K562 (cell line): ENCODE results near the gene ACADM. TPM values are rescaled to one million over a fixed set of nuclear protein-coding genes. Genes with fewer than 3 reads are reported as not detected.
A peak's percentile ranks its signal among the peaks of the same experiment; 100 is the strongest.

Experiments used
- CBX1 ChIP-seq: sonication (generic); IDR thresholded peaks from 2 replicates; pipeline ENCODE4 v1.6.1; 2016; ENCODE audit warnings: antibody characterized with exemption, low read depth, mild to moderate bottlenecking
- CBX5 ChIP-seq: IDR thresholded peaks from 2 replicates; pipeline ENCODE4 v1.6.1; 2014; ENCODE audit warnings: low read depth, borderline replicate concordance
- CHD2 ChIP-seq: IDR thresholded peaks from 2 replicates; pipeline ENCODE4 v1.6.1; 2011; ENCODE audit warnings: low read depth, low read length
- CXXC5 ChIP-seq: fragments of 250-450 bp; sonication (Bioruptor Pico); IDR thresholded peaks from 2 replicates; pipeline ENCODE4 v1.8.0; 2022; ENCODE audit warnings: inconsistent platforms, mild to moderate bottlenecking, moderate library complexity
- ETV1 ChIP-seq: fragments of 450-650 bp; conservative IDR thresholded peaks from 2 replicates; pipeline ENCODE4 v1.6.1; 2016; ENCODE audit warnings: missing genetic modification characterization, control low read depth, low read depth, missing compliant biosample characterization
- FOXM1 ChIP-seq, 2 experiments: fragments of 450-650 bp in 1 of 2; sonication (generic) in 1 of 2; formaldehyde crosslinking in 1 of 2; IDR thresholded peaks; 2 replicates each; pipeline versions ENCODE4 v1.6.1 to v1.9.0; 2017 to 2022; ENCODE audit warnings: low read depth in 2 of 2, mild to moderate bottlenecking in 2 of 2, missing genetic modification reagents in 1 of 2, moderate library complexity in 1 of 2
- HMGN3 ChIP-seq: IDR thresholded peaks from 2 replicates; pipeline ENCODE4 v1.6.1; 2011; ENCODE audit warnings: borderline replicate concordance, low read depth, mild to moderate bottlenecking, mixed read lengths, low read length; ENCODE audit not compliant: insufficient read length; ENCODE audit errors: extremely low read depth
- NCOA2 ChIP-seq, 2 experiments: fragments of 450-650 bp; IDR thresholded peaks; 2 replicates each; pipeline ENCODE4 v1.6.1; 2018; ENCODE audit warnings: mild to moderate bottlenecking in 2 of 2, moderate library complexity in 1 of 2; ENCODE audit not compliant: partially characterized antibody in 2 of 2
- NONO ChIP-seq, 2 experiments: fragments of 200-400 bp in 1 of 2; fragments of 450-650 bp in 1 of 2; formaldehyde crosslinking in 1 of 2; IDR thresholded peaks; 2 replicates each; pipeline ENCODE4 v1.6.1; 2017; ENCODE audit warnings: low read depth in 2 of 2, mild to moderate bottlenecking in 2 of 2, moderate library complexity in 2 of 2, low read length in 1 of 2
- NR2F6 ChIP-seq: fragments of 450-650 bp; formaldehyde crosslinking; IDR thresholded peaks from 2 replicates; pipeline ENCODE4 v1.4.0; 2020; ENCODE audit warnings: mild to moderate bottlenecking
- NR4A1 ChIP-seq, 2 experiments: fragments of 250-450 bp in 1 of 2; fragments of 450-650 bp in 1 of 2; sonication (Bioruptor Pico) in 1 of 2; IDR thresholded peaks; 2 replicates each; pipeline versions ENCODE4 v1.4.0 to v1.6.1; 2016 to 2020; ENCODE audit warnings: mild to moderate bottlenecking in 2 of 2, missing compliant biosample characterization in 1 of 2, missing genetic modification characterization in 1 of 2, moderate library complexity in 1 of 2
- POLR2B ChIP-seq: fragments of 450-650 bp; IDR thresholded peaks from 2 replicates; pipeline ENCODE4 v1.6.1; 2018; ENCODE audit warnings: low read depth; ENCODE audit not compliant: partially characterized antibody
- POLR3G ChIP-seq: IDR thresholded peaks from 2 replicates; pipeline ENCODE4 v1.6.1; 2011; ENCODE audit not compliant: insufficient read length, insufficient replicate concordance; ENCODE audit errors: extremely low read depth
- RBBP5 ChIP-seq: fragments of 200-600 bp; sonication (generic); IDR thresholded peaks from 2 replicates; pipeline ENCODE4 v1.6.1; 2012; ENCODE audit warnings: borderline replicate concordance, mild to moderate bottlenecking, low read length, control low read depth, inconsistent platforms; ENCODE audit not compliant: insufficient read depth, poor library complexity, severe bottlenecking
- SAFB ChIP-seq: fragments of 200-400 bp; formaldehyde crosslinking; IDR thresholded peaks from 2 replicates; pipeline ENCODE4 v1.6.1; 2017; ENCODE audit warnings: low read depth, low read length, borderline replicate concordance
- SLC30A9 ChIP-seq: fragments of 250-450 bp; sonication (Bioruptor Pico); IDR thresholded peaks from 2 replicates; pipeline ENCODE4 v1.8.0; 2022; ENCODE audit warnings: mild to moderate bottlenecking, moderate library complexity
- ZNF174 ChIP-seq: fragments of 250-450 bp; sonication (Bioruptor Pico); IDR thresholded peaks from 2 replicates; pipeline ENCODE4 v1.4.0; 2020; ENCODE audit warnings: mild to moderate bottlenecking
- polyA plus RNA-seq, 8 experiments: library from polyadenylated mRNA; depleted of rRNA in 4 of 8; stranded (reverse) in 5 of 8; unstranded in 3 of 8; fragments of >200 nt; fragmentation: Nextera tagmentation in 2 of 8; fragmentation: Illumina TruSeq in 1 of 8; extraction: Ambion mirVana in 2 of 8; extraction: Trizol in 1 of 8; gene quantifications; 2 replicates each; pipeline versions ENCODE4 v1.2.1 to v1.2.3, GENCODE V29; 2011 to 2014; ENCODE audit warnings: inconsistent platforms in 1 of 8, missing spikeins in 1 of 8
- total RNA-seq, 7 experiments: library from RNA; depleted of rRNA in 6 of 7; stranded (reverse); fragments of >200 nt in 6 of 7; fragmentation: Illumina TruSeq in 2 of 7; extraction: Trizol in 2 of 7; gene quantifications; 2 replicates each; pipeline versions ENCODE4 v1.2.1 to v1.2.3, GENCODE V29; 2011 to 2021; ENCODE audit warnings: low replicate concordance in 1 of 7
- TF ChIP-seq, protein P1 (sequence below): sonication (generic); formaldehyde crosslinking; IDR thresholded peaks from 2 replicates; pipeline ENCODE4 v1.8.1; 2023; ENCODE audit warnings: missing genetic modification reagents, mild to moderate bottlenecking, borderline replicate concordance
- TF ChIP-seq, protein P2 (sequence below): fragments of 250-450 bp; sonication (Bioruptor Pico); IDR thresholded peaks from 2 replicates; pipeline ENCODE4 v1.5.0; 2021
- TF ChIP-seq, protein P3 (sequence below): sonication (generic); formaldehyde crosslinking; IDR thresholded peaks from 2 replicates; pipeline ENCODE4 v1.8.1; 2022; ENCODE audit warnings: missing genetic modification reagents

ACADM gene
- total and polyA plus RNA-seq, 9 of the 15 experiments (the other 6 are each of a cell fraction or from before 2014, with no cell fraction given): 82.5 to 156 (median 123) TPM

DNA sequence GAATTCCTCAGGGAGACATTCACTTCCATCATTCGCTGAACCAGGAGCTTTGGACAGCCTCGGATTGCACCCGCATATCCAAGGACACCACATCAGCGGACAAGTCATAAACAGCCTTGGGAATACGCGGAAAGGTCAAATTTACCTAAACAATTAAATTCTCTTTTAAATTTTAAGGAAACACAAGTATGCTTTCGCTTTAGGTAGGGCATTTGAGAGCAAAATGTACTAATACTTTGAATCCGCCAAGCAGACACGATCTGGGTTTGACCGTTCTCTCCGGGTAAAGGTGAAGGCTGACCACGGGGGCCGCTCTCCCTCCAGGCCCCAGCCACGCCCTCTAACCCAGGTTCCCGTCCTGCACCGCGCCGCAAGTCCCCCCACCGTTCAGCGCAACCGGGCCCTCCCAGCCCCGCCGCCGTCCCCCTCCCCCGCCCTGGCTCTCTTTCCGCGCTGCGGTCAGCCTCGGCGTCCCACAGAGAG lies 479 bp upstream of the ACADM start (continued):
- TF ChIP-seq, protein P1, sequence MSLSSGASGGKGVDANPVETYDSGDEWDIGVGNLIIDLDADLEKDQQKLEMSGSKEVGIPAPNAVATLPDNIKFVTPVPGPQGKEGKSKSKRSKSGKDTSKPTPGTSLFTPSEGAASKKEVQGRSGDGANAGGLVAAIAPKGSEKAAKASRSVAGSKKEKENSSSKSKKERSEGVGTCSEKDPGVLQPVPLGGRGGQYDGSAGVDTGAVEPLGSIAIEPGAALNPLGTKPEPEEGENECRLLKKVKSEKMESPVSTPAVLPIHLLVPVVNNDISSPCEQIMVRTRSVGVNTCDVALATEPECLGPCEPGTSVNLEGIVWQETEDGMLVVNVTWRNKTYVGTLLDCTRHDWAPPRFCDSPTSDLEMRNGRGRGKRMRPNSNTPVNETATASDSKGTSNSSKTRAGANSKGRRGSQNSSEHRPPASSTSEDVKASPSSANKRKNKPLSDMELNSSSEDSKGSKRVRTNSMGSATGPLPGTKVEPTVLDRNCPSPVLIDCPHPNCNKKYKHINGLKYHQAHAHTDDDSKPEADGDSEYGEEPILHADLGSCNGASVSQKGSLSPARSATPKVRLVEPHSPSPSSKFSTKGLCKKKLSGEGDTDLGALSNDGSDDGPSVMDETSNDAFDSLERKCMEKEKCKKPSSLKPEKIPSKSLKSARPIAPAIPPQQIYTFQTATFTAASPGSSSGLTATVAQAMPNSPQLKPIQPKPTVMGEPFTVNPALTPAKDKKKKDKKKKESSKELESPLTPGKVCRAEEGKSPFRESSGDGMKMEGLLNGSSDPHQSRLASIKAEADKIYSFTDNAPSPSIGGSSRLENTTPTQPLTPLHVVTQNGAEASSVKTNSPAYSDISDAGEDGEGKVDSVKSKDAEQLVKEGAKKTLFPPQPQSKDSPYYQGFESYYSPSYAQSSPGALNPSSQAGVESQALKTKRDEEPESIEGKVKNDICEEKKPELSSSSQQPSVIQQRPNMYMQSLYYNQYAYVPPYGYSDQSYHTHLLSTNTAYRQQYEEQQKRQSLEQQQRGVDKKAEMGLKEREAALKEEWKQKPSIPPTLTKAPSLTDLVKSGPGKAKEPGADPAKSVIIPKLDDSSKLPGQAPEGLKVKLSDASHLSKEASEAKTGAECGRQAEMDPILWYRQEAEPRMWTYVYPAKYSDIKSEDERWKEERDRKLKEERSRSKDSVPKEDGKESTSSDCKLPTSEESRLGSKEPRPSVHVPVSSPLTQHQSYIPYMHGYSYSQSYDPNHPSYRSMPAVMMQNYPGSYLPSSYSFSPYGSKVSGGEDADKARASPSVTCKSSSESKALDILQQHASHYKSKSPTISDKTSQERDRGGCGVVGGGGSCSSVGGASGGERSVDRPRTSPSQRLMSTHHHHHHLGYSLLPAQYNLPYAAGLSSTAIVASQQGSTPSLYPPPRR (CRISPR knock-in tag): no peak
- TF ChIP-seq SLC30A9 (CRISPR knock-in tag) (no peak), POLR3G (no peak), RBBP5 (no peak), NR2F6 (no peak), CXXC5 (CRISPR knock-in tag) (no peak), ZNF174 (CRISPR knock-in tag) (no peak), ETV1 (no peak), SAFB (no peak), CHD2 (no peak), POLR2B (peak; percentile 63), NONO (IDR thresholded peaks at IDR 0.05; ENCODE audit: low read depth in 2 of 2, low read length in 1 of 2) (no peak), NR4A1 (CRISPR knock-in tag; IDR thresholded peaks at IDR 0.05) (no peak), NR4A1 (tag; IDR thresholded peaks at IDR 0.05) (no peak), CBX1 (no peak), HMGN3 (no peak), FOXM1 (IDR thresholded peaks at IDR 0.05; ENCODE audit: low read depth) (no peak; the same call in 1 of the 2 replicates), FOXM1 (CRISPR knock-in tag; IDR thresholded peaks at IDR 0.05; ENCODE audit: low read depth) (no peak), CBX5 (no peak), NCOA2 (IDR thresholded peaks at IDR 0.05; ENCODE audit: partially characterized antibody in 2 of 2) (no peak)
- TF ChIP-seq, protein P2, sequence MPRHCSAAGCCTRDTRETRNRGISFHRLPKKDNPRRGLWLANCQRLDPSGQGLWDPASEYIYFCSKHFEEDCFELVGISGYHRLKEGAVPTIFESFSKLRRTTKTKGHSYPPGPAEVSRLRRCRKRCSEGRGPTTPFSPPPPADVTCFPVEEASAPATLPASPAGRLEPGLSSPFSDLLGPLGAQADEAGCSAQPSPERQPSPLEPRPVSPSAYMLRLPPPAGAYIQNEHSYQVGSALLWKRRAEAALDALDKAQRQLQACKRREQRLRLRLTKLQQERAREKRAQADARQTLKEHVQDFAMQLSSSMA (CRISPR knock-in tag): no peak
- TF ChIP-seq, protein P3, sequence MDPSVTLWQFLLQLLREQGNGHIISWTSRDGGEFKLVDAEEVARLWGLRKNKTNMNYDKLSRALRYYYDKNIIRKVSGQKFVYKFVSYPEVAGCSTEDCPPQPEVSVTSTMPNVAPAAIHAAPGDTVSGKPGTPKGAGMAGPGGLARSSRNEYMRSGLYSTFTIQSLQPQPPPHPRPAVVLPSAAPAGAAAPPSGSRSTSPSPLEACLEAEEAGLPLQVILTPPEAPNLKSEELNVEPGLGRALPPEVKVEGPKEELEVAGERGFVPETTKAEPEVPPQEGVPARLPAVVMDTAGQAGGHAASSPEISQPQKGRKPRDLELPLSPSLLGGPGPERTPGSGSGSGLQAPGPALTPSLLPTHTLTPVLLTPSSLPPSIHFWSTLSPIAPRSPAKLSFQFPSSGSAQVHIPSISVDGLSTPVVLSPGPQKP (CRISPR knock-in tag): no peak
